Stimulated activated memory B cell treated with anti-CD40 and anti-IgM and Interleukin-4, amounts not matched to agents 10 μg/mL and 1 μg/mL and 100 μg/mL, for 72 hours (primary cell): ENCODE results near the gene PAAF1.
A peak's percentile ranks its signal among the peaks of the same experiment; 100 is the strongest.
"Not testable (repeated sequence)": the region's sequence is repeated elsewhere in the genome, so short reads cannot be mapped to it uniquely, and the experiment has no call there.

ENCODE experiments used
- ATAC-seq: fragments of 150-1000 bp; cut with Tn5 transposase; 2 replicates; pipeline ENCODE4 v1.10.0; 2021
- H3K27ac Mint-ChIP-seq: one replicate; pipeline ENCODE4 v1.8.0; 2022; ENCODE audit warnings: mild to moderate bottlenecking, mixed read lengths
- H3K27me3 Mint-ChIP-seq: one replicate; pipeline ENCODE4 v1.8.0; 2022; ENCODE audit warnings: mixed read lengths
- H3K36me3 Mint-ChIP-seq: one replicate; pipeline ENCODE4 v1.8.0; 2022; ENCODE audit warnings: mixed read lengths
- H3K4me1 Mint-ChIP-seq: one replicate; pipeline ENCODE4 v1.8.0; 2022; ENCODE audit warnings: mixed read lengths
- H3K4me3 Mint-ChIP-seq: one replicate; pipeline ENCODE4 v1.8.0; 2022; ENCODE audit warnings: mild to moderate bottlenecking, moderate library complexity, mixed read lengths
- H3K9me3 Mint-ChIP-seq: one replicate; pipeline ENCODE4 v1.8.0; 2022; ENCODE audit warnings: mixed read lengths

The PAAF1 gene

DNA sequence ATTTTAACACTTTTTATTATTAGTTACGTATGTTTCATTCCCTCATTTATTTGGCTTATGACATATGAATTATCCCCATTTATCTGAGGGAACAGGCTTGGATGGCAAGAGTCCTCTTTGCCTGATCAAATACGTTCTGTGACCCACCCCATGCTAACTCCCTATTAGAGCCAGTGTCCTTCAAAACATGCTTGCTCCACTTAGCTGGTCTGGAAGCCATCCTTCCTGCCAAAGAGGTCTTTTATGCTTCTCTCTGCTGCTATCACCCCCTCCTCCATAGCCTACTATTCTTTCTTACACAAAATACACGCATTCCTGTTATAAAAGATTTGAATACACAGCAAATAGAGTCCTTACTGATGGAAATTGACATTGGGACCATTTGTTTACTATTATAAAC is 6.5 kb upstream of the PAAF1 start:
- Mint-ChIP-seq H3K27ac (no peak overlapping the region), H3K4me1 (peaks cover 15% of the 10 kb centered on the region), H3K9me3 (no peaks in the 10 kb centered on the region), H3K27me3 (no peaks in the 10 kb centered on the region), H3K4me3 (no peak overlapping the region), H3K36me3 (peaks cover 22% of the 10 kb centered on the region)
- no peak for ATAC-seq

DNA sequence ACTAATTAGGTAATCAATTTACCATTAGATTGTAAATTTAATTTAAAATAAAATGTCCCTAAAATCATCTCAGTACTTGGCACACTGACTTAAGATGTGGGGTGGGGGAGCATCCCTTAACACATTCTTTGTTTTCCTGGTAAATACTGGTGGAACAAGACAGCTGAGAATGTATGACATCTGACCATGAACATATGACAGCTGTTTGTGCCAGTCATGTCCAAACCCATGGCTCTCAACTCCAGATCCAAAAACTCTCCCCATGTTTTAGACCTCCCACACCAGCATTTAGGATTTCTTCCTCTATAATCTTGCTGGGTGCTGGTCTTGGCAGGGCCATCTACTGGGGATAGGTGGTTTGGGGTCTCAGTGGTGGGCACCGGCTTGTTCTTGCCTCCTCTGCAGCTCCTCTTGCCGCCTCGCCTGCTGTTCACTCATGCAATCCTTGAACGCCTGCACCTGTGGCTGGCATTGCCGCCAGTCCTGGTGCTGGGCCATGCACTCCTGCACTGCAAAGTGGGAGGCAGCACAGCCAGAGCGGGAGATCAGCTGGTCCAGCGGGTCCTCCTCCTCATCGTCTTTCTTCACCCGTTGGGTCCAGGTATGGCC is 3.9 kb upstream of the PAAF1 start:
- H3K27ac Mint-ChIP-seq: peak overlapping the region; percentile 37

DNA sequence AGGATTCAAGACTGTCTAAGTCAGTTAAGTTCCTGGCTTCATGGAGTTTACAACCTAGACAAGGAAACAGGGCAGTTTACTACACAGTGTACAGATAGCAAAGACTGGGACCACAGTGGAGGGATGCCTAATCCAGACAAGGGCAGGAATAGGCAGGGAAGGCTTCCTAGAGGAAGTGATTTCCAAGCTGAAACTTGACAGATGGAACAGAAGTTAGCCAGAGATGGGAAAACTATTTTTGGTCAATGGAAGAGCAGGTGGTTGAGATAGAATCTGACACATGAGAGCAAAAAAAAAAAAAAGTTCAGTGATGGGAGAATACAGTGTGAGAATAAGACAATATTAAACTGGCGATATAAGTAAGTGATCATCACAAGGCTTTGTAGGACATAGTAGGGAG is 1.4 kb upstream of the PAAF1 start:
- Mint-ChIP-seq H3K27me3 (no peaks in the 10 kb centered on the region), H3K4me3 (peak overlapping the region; percentile 97)

More for the DNA sequence above, 3.9 kb upstream of the PAAF1 start:
- Mint-ChIP-seq H3K27me3 (no peaks in the 10 kb centered on the region), H3K36me3 (peaks cover 25% of the 10 kb centered on the region), H3K4me1 (peaks cover 29% of the 10 kb centered on the region), H3K9me3 (no peaks in the 10 kb centered on the region), H3K4me3 (no peak overlapping the region)
- no peak for ATAC-seq

DNA sequence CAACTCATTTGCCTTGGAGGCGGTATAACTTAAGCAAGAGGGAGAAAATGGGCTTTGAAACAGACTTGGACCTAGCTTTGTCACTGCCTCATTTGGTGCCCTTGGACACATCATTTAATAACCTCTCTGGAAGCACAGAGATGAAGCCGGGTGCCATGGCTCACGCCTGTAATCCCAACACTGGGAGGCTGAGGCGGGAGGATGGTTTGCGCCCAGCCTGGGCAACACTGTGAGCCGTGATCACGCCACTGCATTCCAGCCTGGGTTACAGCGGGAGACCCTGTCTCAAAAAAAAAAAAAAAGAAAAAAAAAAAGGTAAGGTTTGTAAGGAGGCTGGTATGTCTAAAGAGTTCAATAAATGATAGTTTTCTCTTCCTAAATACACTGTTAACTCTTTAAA is 959 bp upstream of the PAAF1 start:
- H3K36me3 Mint-ChIP-seq: peaks cover 25% of the 10 kb centered on the region

More for the DNA sequence above, 1.4 kb upstream of the PAAF1 start:
- Mint-ChIP-seq H3K36me3 (peaks cover 25% of the 10 kb centered on the region), H3K27ac (peak overlapping the region; percentile 94), H3K9me3 (no peaks in the 10 kb centered on the region), H3K4me1 (peaks cover 29% of the 10 kb centered on the region)
- ATAC-seq: no peak

DNA sequence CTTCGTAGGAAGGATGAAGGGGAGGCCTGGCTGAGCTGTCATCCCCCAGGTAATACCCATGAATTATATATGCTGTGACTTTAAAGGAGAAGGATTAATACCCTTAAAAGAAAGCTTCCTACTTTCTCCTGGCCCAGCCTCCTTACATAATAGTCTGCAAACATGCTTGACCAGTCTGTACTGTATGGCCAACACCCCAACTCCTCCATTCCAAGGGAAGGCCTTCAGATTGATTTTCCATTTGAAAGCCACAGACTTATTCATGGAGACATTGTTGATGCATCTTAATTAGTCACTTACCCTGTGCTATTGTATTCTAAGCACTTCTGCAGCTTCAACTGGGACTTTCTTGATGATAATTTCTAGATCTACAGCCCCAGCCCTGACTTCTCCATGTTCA is 2.0 kb downstream of the PAAF1 start:
- H3K27me3 Mint-ChIP-seq: no peaks in the 10 kb centered on the region
- no peak overlapping the region for H3K27ac Mint-ChIP-seq
- H3K4me1 Mint-ChIP-seq: peaks cover 29% of the 10 kb centered on the region
- H3K9me3 Mint-ChIP-seq: no peaks in the 10 kb centered on the region
- H3K4me3 Mint-ChIP-seq: no peak overlapping the region
- H3K36me3 Mint-ChIP-seq: peaks cover 15% of the 10 kb centered on the region
- no peak for ATAC-seq

More for the DNA sequence above, 959 bp upstream of the PAAF1 start:
- peak overlapping the region; percentile 94 for H3K27ac Mint-ChIP-seq
- H3K27me3 Mint-ChIP-seq: no peaks in the 10 kb centered on the region
- peak overlapping the region; percentile 97 for H3K4me3 Mint-ChIP-seq
- H3K9me3 Mint-ChIP-seq: no peaks in the 10 kb centered on the region
- peaks cover 29% of the 10 kb centered on the region for H3K4me1 Mint-ChIP-seq
- no peak for ATAC-seq

DNA sequence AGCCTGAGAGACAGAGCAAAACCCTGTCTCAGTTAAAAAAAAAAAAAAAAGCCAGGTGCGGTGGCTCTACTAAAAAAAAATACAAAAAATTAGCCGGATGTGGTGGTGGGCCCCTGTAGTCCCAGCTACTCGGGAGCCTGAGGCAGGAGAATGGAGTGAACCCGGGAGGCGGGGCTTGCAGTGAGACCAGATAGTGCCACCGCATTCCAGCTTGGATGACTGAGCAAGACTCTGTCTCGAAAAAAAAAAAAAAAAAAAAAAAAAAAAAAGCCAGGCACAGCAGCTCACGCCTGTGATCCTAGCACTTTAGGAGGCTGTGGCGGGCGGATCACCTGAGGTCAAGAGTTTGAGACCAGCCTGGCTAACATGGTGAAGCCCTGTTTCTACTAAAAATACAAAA is 3.6 kb downstream of the PAAF1 start:
- not testable (repeated sequence) for H3K27ac Mint-ChIP-seq, H3K27me3 Mint-ChIP-seq, H3K4me3 Mint-ChIP-seq, ATAC-seq, H3K9me3 Mint-ChIP-seq
- H3K4me1 Mint-ChIP-seq: peaks cover 13% of the 10 kb centered on the region
- H3K36me3 Mint-ChIP-seq: peaks cover 15% of the 10 kb centered on the region

DNA sequence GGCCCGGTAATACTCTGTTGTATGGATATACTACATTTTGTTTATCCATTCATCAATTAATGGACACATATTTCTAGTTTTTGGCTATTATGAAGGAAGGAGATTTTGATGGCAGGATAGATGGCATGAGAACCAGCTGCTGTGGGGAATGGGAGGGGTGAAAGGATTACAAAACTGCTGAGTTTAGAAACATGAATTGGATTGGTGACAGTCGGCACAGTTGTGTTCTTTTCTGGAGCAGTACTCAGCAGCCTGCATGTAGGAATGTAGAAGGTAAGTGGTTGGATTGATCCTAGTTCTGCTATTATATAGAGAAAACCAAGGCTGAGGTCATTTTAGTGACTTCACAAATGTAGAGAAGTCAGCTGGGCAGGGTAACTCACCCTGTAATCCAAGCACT is 7.1 kb downstream of the PAAF1 start:
- Mint-ChIP-seq H3K36me3 (peaks cover 24% of the 10 kb centered on the region), H3K27ac (no peak overlapping the region), H3K27me3 (no peaks in the 10 kb centered on the region), H3K4me1 (peaks cover 5% of the 10 kb centered on the region), H3K4me3 (no peak overlapping the region), H3K9me3 (no peaks in the 10 kb centered on the region)
- ATAC-seq: no peak

DNA sequence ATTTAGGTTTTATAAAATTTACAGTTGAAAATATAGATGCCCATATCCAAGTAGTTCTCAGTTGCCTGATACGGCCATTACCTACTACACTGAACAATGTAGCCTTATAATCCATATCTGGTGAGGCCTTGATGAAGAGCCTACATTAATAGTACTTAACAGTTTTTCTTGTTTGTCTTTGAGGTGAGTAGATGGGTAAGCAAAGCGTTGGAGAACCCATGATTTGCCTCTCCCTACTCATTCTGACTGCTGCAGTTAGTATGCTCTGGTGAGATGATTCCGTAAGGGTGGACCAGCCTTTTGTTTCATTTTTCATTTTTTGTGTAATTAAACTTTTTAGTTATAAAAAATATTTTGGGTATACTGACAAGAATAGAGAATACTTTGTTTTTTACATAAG is 11.4 kb downstream of the PAAF1 start:
- peaks cover 5% of the 10 kb centered on the region for H3K4me1 Mint-ChIP-seq
- no peak overlapping the region for H3K4me3 Mint-ChIP-seq
- H3K36me3 Mint-ChIP-seq: peaks cover 40% of the 10 kb centered on the region
- no peaks in the 10 kb centered on the region for H3K27me3 Mint-ChIP-seq
- no peak overlapping the region for H3K27ac Mint-ChIP-seq
- H3K9me3 Mint-ChIP-seq: no peaks in the 10 kb centered on the region
- no peak for ATAC-seq

DNA sequence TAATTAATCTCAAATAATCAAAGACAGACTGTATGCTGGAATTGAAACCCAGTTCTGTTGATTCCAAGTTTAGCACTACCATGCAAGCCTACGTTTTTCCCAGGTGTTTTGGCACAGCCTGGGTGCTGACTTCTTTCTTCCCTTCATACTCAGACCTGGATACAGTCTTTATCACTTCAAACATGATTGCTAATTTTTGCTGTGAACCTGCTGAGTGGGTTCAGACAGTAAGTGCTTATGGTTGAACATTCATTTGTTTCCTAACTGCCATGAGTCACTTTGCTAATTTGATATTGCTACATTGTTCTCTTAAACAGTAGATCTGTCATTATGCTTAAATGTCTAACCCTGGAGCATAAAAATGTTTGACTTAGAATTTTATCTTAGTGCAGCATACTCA is 12.2 kb downstream of the PAAF1 start:
- H3K27ac Mint-ChIP-seq: no peak overlapping the region
- H3K36me3 Mint-ChIP-seq: peaks cover 32% of the 10 kb centered on the region
- no peak for ATAC-seq

DNA sequence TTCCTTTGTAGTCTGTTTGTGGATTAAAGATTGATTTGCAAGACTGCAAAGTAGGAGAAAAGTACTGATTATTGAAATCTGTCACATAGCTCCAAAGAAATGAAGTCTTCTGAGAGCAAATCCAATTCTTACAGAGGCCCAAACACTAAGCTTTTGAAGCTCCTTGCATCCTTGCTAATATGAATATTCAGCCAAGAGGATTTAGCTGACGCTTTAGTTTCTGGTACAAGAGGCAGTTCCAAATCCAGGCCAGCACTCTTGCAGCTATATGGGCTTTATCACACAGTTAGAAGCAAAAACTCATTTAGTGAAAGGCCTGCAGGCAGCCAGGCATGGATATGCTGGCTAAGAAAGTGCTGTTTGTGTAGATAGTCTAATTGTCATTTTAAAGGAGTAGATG is 12.7 kb downstream of the PAAF1 start:
- H3K9me3 Mint-ChIP-seq: no peaks in the 10 kb centered on the region
- no peak for ATAC-seq
- H3K4me1 Mint-ChIP-seq: peaks cover 5% of the 10 kb centered on the region
- peaks cover 32% of the 10 kb centered on the region for H3K36me3 Mint-ChIP-seq
- no peak overlapping the region for H3K4me3 Mint-ChIP-seq
- H3K27ac Mint-ChIP-seq: no peak overlapping the region
- no peaks in the 10 kb centered on the region for H3K27me3 Mint-ChIP-seq

More for the DNA sequence above, 12.2 kb downstream of the PAAF1 start:
- H3K4me1 Mint-ChIP-seq: peaks cover 5% of the 10 kb centered on the region
- H3K9me3 Mint-ChIP-seq: no peaks in the 10 kb centered on the region
- H3K27me3 Mint-ChIP-seq: no peaks in the 10 kb centered on the region
- H3K4me3 Mint-ChIP-seq: no peak overlapping the region

DNA sequence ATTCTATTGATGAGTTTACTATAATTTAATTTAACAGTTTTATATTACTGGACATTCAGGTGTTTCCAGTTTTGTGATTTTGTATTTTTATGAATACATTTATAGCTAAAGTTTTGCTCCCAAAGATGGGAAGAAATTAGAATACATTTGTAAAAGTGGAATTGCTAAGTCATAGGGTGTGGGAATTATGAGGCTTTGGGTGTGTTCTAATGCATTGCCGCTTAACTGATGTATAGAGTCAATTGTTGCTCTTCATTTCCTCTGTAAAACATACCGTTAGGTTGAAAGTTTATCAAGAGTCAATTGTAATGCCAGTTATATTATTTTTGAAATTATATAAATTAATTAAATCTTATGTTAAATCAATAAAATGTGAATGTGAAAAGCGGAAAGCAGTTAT is 16.2 kb downstream of the PAAF1 start:
- H3K9me3 Mint-ChIP-seq: no peaks in the 10 kb centered on the region
- H3K4me3 Mint-ChIP-seq: no peak overlapping the region
- peaks cover 27% of the 10 kb centered on the region for H3K36me3 Mint-ChIP-seq
- no peaks in the 10 kb centered on the region for H3K4me1 Mint-ChIP-seq
- no peaks in the 10 kb centered on the region for H3K27me3 Mint-ChIP-seq
- ATAC-seq: no peak
- H3K27ac Mint-ChIP-seq: no peak overlapping the region

DNA sequence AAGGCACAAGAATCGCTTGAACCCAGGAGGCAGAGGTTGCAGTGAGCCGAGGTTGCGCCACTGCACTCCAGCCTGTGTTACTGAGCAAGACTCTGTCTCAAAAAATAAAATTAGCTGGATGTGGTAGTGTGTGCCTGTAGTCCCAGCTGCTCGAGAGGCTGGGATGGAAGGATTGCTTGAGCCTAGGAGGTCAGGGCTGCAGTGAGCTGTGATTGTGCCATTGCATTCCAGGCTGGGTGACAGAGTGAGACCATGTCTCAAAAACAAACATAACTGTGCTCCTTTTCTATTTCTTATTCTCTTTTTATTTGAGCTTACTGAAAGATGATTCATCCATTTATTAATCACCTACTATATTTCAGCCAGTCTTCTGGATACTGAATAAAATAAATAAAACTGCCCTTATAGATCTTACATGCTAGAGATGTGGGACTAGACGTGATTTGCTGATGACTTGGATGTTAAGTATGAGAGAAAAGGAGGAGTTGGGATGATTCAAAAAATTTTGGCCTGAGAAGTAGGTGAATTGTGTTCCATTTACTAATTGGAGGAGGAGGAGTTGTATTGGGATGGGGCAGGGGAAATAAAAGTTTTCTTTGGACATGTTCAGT is 18.0 kb downstream of the PAAF1 start:
- no peak for ATAC-seq
- H3K27me3 Mint-ChIP-seq: no peaks in the 10 kb centered on the region
- peaks cover 31% of the 10 kb centered on the region for H3K36me3 Mint-ChIP-seq
- no peak overlapping the region for H3K4me3 Mint-ChIP-seq
- no peaks in the 10 kb centered on the region for H3K9me3 Mint-ChIP-seq
- no peak overlapping the region for H3K27ac Mint-ChIP-seq
- no peaks in the 10 kb centered on the region for H3K4me1 Mint-ChIP-seq

DNA sequence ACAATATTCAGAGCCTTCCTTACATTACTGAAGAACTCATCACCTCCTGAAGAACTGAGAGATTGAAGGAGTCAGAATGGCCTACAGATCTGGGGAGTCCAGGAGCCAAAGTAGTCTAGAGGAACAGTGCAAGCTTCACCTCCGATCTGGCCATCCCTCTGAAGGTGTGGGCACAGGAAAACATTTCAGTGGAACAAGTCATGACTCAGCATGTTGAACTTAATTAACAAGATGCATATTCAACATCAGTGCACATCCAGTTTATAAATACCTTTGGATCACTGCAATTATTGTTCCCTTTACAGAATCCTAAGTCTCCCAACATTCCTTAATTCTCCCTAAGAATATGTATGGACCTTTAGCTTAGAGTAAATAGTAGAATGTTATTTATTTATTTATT is 25.5 kb downstream of the PAAF1 start:
- H3K4me3 Mint-ChIP-seq: no peak overlapping the region
- no peak overlapping the region for H3K27ac Mint-ChIP-seq
- no peaks in the 10 kb centered on the region for H3K4me1 Mint-ChIP-seq
- ATAC-seq: no peak
- H3K36me3 Mint-ChIP-seq: peaks cover 40% of the 10 kb centered on the region
- no peaks in the 10 kb centered on the region for H3K9me3 Mint-ChIP-seq
- no peaks in the 10 kb centered on the region for H3K27me3 Mint-ChIP-seq

DNA sequence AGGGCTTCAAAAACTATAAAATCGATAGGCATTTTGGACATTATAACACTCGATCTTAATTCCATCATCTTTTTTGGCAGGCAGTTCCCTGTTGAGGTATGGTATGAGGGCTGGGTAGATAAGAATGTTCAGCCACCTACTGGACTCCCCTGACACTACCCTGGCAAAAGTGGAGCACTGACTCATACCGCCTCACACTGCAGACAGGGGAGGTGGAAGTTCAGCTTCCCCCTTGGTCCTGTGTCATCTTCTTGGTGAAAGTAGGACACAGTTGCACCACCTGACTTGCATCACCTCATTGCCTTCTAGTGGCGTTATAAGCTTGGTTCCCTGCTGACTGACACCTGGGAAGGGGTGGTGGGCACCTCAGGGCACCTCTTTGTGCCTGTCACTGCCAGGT is 30.4 kb downstream of the PAAF1 start:
- H3K36me3 Mint-ChIP-seq: peaks cover 50% of the 10 kb centered on the region
- H3K4me3 Mint-ChIP-seq: no peak overlapping the region
- no peak overlapping the region for H3K27ac Mint-ChIP-seq
- ATAC-seq: no peak
- H3K9me3 Mint-ChIP-seq: no peaks in the 10 kb centered on the region
- no peaks in the 10 kb centered on the region for H3K27me3 Mint-ChIP-seq
- no peaks in the 10 kb centered on the region for H3K4me1 Mint-ChIP-seq

DNA sequence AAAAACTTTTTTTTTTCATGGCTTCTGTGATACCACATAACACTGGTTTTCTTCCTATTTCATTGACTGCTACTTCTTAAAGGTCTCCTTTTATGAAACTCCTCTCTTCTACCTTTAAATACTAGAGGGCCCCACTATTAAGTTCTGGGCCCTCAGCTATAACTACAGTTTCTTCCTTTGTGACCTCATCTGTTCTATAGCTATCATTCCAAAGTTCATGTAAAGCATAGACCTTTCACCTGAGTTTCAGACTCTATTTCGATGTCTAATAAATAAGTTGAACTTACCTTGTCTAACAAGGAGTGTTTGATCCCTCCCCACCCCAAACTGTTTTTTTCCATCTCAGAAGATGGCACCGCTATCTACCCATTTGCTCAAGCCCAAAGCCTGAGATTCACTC is 35.2 kb downstream of the PAAF1 start:
- H3K9me3 Mint-ChIP-seq: no peaks in the 10 kb centered on the region
- ATAC-seq: no peak
- H3K36me3 Mint-ChIP-seq: peaks cover 65% of the 10 kb centered on the region
- no peaks in the 10 kb centered on the region for H3K4me1 Mint-ChIP-seq
- H3K27ac Mint-ChIP-seq: no peak overlapping the region
- no peak overlapping the region for H3K4me3 Mint-ChIP-seq
- no peaks in the 10 kb centered on the region for H3K27me3 Mint-ChIP-seq

DNA sequence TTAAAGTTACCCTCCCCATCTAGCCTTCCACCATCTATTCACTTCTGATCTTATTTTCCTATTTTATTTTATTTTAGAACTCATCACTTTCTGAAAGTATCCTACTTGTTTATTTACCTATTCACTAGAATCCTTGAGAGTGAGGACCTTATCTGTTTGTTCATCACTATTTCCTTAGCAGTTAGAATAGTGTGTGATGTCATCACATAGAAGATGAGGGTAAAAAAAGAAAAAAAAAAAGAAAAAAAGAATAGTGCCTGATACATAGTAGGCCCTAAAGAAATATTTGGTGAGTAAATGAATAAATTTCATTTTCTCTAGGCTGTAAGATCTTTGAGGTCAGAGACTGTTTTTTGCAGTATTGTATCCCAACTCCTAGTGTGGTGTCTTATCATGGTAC is 36.7 kb downstream of the PAAF1 start:
- ATAC-seq: no peak
- no peaks in the 10 kb centered on the region for H3K27me3 Mint-ChIP-seq
- no peak overlapping the region for H3K4me3 Mint-ChIP-seq
- no peaks in the 10 kb centered on the region for H3K9me3 Mint-ChIP-seq
- H3K36me3 Mint-ChIP-seq: peaks cover 68% of the 10 kb centered on the region
- H3K27ac Mint-ChIP-seq: no peak overlapping the region
- H3K4me1 Mint-ChIP-seq: no peaks in the 10 kb centered on the region
